ENCODE results near the gene DOC2B. TPM values are rescaled to one million over a fixed set of nuclear protein-coding genes. Genes with fewer than 3 reads are reported as not detected.
"Not testable (repeated sequence)": the region's sequence is repeated elsewhere in the genome, so short reads cannot be mapped to it uniquely, and the experiment has no call there.

DOC2B gene
- total and polyA plus RNA-seq, 5 donors from 2014 or later, result not detected

DNA sequence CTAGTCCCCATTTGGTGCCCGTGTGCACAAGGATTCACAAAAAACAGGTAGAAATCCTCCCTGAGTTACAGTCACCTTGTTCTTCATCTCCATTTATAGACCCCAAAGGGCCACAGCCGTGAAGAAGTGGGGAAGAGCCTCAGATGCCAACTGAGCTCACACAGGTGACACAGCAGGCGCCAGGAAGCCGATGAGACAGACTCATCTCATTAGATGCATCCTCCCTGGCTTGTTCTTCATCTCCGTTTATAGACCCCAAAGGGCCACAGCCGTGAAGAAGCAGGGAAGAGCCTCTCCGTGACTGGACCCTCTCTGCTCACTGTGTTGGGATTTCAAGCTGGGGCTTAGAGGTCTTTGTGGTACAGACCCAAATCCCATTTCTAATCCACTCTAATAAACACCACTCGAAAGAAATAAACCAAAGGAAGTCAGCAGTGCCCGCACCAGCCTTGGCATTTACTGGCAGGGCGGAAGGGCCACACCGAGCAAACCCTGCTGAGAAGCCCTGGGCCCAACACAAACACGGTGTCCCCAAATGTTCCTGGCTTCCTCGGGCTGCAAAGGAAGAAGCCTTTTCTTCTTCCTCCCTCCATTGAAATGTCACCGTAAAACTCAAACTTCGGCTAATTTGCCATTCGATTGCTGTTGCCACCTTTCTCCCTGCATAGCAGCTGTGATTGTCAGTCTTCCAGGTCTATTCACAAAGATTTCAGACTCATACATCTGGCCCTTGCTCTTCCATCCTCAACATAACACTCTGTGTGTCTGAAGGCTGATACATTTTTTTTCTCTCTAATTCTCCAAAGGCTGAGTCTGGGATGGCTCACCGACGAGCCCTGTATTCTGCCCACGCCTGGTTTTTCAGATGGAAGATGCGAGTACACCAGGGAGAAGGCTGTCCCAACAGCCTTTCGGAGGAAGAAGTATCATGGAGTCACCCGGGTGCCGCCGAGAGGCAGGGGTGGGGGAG, 44.9 kb upstream of the DOC2B start:
- Histone ChIP-seq H3K27me3 (ENCODE audit: control insufficient read depth, insufficient read depth, low read length) (no peaks in the 10 kb centered on the region), H3K27ac (ENCODE audit: insufficient read depth, low read length, poor library complexity, severe bottlenecking) (no peak overlapping the region), H3K36me3 (ENCODE audit: control insufficient read depth, insufficient read depth, low read length) (no peaks in the 10 kb centered on the region), H3K9me3 (ENCODE audit: control insufficient read depth in 2 of 2, low read length in 2 of 2) (no peaks in the 10 kb centered on the region), H3K4me3 (ENCODE audit: low read depth, low read length) (no peak overlapping the region), H3K4me1 (ENCODE audit: control insufficient read depth, insufficient read depth, low read length, poor library complexity, severe bottlenecking) (no peaks in the 10 kb centered on the region)
- no peaks in the 10 kb centered on the region for H3K27me3 Mint-ChIP-seq
- no peak overlapping the region for H3K4me3 Mint-ChIP-seq
- H3K9me3 Mint-ChIP-seq, result peaks cover 0 to 2% (median 0%) of the 10 kb centered on the region in 7 donors
- no peak overlapping the region for H3K27ac Mint-ChIP-seq
- no peaks in the 10 kb centered on the region for H3K4me1 Mint-ChIP-seq
- no peaks in the 10 kb centered on the region for H3K36me3 Mint-ChIP-seq
- no peak for ATAC-seq (ENCODE audit: low read depth in 2 of 2)
- no peak for DNase-seq

DNA sequence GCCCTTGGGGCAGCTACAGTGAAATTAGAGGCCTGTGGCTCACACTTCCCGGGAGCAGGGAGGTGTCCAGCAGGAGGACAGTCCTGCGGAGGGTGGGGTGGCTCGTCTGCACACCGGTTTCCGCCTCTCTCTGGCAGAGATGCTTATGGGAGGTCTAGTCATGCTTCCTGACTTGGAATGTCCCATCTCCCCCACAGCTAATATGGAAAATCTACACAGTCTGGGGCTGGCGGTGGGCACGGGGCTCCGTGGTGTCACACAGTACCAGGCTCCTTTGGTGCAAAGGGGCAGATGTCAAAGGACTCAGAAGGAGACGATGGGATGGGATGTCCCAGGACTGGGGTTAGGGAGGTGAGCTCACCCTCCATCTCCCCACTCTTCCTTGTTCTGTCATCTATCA, 44.1 kb upstream of the DOC2B start:
- H3K4me3 Mint-ChIP-seq, result no peak overlapping the region
- Histone ChIP-seq H3K27me3 (ENCODE audit: control insufficient read depth, insufficient read depth, low read length) (no peaks in the 10 kb centered on the region), H3K27ac (ENCODE audit: insufficient read depth, low read length, poor library complexity, severe bottlenecking) (no peak overlapping the region), H3K36me3 (ENCODE audit: control insufficient read depth, insufficient read depth, low read length) (no peaks in the 10 kb centered on the region), H3K4me1 (ENCODE audit: control insufficient read depth, insufficient read depth, low read length, poor library complexity, severe bottlenecking) (no peaks in the 10 kb centered on the region), H3K4me3 (ENCODE audit: low read depth, low read length) (no peak overlapping the region), H3K9me3 (ENCODE audit: control insufficient read depth in 2 of 2, low read length in 2 of 2) (no peaks in the 10 kb centered on the region)
- peaks cover 0 to 2% (median 0%) of the 10 kb centered on the region in 7 donors for H3K9me3 Mint-ChIP-seq
- peak overlapping the region in 1 of 3 donors; percentile 1 for H3K27ac Mint-ChIP-seq
- H3K4me1 Mint-ChIP-seq, result no peaks in the 10 kb centered on the region
- no peak for DNase-seq
- no peaks in the 10 kb centered on the region for H3K27me3 Mint-ChIP-seq
- ATAC-seq (ENCODE audit: low read depth in 2 of 2), result no peak
- no peaks in the 10 kb centered on the region for H3K36me3 Mint-ChIP-seq

DNA sequence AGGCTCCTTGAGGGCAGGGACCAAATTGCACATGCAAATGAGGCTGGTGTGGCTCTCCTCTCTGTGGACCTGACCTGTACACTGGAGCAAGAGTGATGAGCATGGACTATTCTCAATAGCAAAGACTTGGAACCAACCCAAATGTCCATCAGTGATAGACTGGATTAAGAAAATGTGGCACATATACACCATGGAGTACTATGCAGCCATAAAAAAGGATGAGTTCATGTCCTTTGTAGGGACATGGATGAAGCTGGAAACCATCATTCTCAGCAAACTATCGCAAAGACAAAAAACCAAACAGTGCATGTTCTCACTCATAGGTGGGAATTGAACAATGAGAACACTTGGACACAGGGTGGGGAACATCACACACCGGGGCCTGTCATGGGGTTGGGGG, 43.1 kb upstream of the DOC2B start:
- not testable (repeated sequence) for ATAC-seq (ENCODE audit: low read depth in 2 of 2); H3K36me3 Mint-ChIP-seq; H3K4me1 ChIP-seq (ENCODE audit: control insufficient read depth, insufficient read depth, low read length, poor library complexity, severe bottlenecking); H3K9me3 ChIP-seq (ENCODE audit: control insufficient read depth in 2 of 2, low read length in 2 of 2); H3K36me3 ChIP-seq (ENCODE audit: control insufficient read depth, insufficient read depth, low read length); DNase-seq; H3K9me3 Mint-ChIP-seq; H3K4me1 Mint-ChIP-seq; H3K27ac Mint-ChIP-seq; H3K4me3 Mint-ChIP-seq; H3K27me3 ChIP-seq (ENCODE audit: control insufficient read depth, insufficient read depth, low read length); H3K4me3 ChIP-seq (ENCODE audit: low read depth, low read length); H3K27ac ChIP-seq (ENCODE audit: insufficient read depth, low read length, poor library complexity, severe bottlenecking); H3K27me3 Mint-ChIP-seq

DNA sequence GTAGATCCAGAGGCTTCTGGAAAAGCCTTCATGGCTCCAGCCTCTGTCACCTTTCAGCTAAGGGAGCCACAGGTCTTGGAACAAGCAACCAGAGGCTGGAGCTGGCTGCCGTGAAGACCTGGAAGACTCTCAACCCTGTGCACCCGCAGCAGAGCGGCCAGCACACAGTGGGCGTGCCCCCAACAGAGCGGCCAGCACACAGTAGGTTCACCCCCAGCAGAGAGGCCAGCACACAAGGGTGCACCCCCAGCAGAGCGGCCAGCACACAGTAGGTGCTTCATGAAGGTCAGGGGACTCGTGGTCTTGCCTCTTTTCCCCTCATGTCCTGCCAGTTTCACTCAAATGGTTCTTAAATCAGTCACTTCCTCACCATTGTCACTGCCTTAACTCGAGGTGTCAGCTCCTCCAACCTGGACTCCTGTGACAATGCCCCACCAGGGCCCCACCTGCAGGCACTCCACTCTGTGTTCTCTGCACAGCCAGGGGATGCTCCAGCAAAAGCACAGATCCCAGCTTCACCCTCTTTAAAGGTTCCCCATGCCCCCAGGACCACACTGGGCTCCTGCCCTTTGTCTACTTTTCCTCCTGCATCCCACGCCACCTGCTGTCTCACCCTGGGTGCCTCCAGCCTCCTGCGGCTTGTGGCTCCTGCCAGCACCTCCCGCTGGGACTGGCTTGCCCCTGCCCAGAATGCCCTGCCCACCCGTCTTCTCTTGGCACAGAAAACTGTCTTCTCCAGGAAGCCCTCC, 42.4 kb upstream of the DOC2B start:
- H3K27ac Mint-ChIP-seq, result no peak overlapping the region
- no peaks in the 10 kb centered on the region for H3K4me1 Mint-ChIP-seq
- no peak overlapping the region for H3K4me3 Mint-ChIP-seq
- ATAC-seq (ENCODE audit: low read depth in 2 of 2), result no peak
- Histone ChIP-seq H3K4me1 (ENCODE audit: control insufficient read depth, insufficient read depth, low read length, poor library complexity, severe bottlenecking) (no peaks in the 10 kb centered on the region), H3K36me3 (ENCODE audit: control insufficient read depth, insufficient read depth, low read length) (no peaks in the 10 kb centered on the region), H3K4me3 (ENCODE audit: low read depth, low read length) (no peak overlapping the region), H3K9me3 (ENCODE audit: control insufficient read depth in 2 of 2, low read length in 2 of 2) (no peaks in the 10 kb centered on the region), H3K27me3 (ENCODE audit: control insufficient read depth, insufficient read depth, low read length) (no peaks in the 10 kb centered on the region), H3K27ac (ENCODE audit: insufficient read depth, low read length, poor library complexity, severe bottlenecking) (no peak overlapping the region)
- H3K36me3 Mint-ChIP-seq, result no peaks in the 10 kb centered on the region
- no peaks in the 10 kb centered on the region for H3K27me3 Mint-ChIP-seq
- peaks cover 0 to 2% (median 0%) of the 10 kb centered on the region in 7 donors for H3K9me3 Mint-ChIP-seq
- no peak for DNase-seq

GRCh38 chr17:222172-222571, 40.7 kb upstream of the DOC2B start:
- H3K4me3 Mint-ChIP-seq, result no peak overlapping the region
- H3K27me3 Mint-ChIP-seq, result no peaks in the 10 kb centered on the region
- ATAC-seq (ENCODE audit: low read depth in 2 of 2) (no peak), DNase-seq (no peak)
- Histone ChIP-seq H3K27ac (ENCODE audit: insufficient read depth, low read length, poor library complexity, severe bottlenecking) (no peak overlapping the region), H3K4me3 (ENCODE audit: low read depth, low read length) (no peak overlapping the region), H3K36me3 (ENCODE audit: control insufficient read depth, insufficient read depth, low read length) (no peaks in the 10 kb centered on the region), H3K4me1 (ENCODE audit: control insufficient read depth, insufficient read depth, low read length, poor library complexity, severe bottlenecking) (no peaks in the 10 kb centered on the region), H3K9me3 (ENCODE audit: control insufficient read depth in 2 of 2, low read length in 2 of 2) (no peaks in the 10 kb centered on the region), H3K27me3 (ENCODE audit: control insufficient read depth, insufficient read depth, low read length) (no peaks in the 10 kb centered on the region)
- H3K9me3 Mint-ChIP-seq, result peaks cover 0 to 2% (median 0%) of the 10 kb centered on the region in 7 donors
- no peak overlapping the region for H3K27ac Mint-ChIP-seq
- no peaks in the 10 kb centered on the region for H3K4me1 Mint-ChIP-seq
- H3K36me3 Mint-ChIP-seq, result no peaks in the 10 kb centered on the region

DNA sequence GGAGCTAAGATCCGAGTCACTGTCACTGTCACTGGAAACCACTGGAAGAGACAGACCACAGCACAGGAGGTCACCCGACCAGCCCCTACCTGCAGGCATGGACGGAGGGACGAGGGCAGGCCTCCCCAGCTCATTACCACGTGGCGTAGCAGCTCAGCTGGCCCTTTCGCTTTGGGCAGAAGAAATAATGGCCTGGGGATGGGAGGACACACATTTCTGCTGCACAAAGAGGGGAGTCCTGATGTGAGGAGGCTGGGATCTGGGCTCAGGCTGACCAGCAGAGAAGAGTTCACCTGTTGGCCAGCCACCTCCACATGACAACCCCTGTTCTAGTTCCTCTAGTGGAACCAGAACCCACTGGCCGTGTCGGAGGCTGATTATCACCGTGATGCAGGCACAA, 38.2 kb upstream of the DOC2B start:
- no peak for ATAC-seq (ENCODE audit: low read depth in 2 of 2)
- Mint-ChIP-seq H3K27ac (no peak overlapping the region), H3K4me3 (no peak overlapping the region), H3K9me3 (peaks cover 0 to 2% (median 0%) of the 10 kb centered on the region in 7 donors), H3K27me3 (no peaks in the 10 kb centered on the region), H3K4me1 (peaks cover 0 to 9% (median 0%) of the 10 kb centered on the region in 4 donors), H3K36me3 (peaks cover 3% of the 10 kb centered on the region)
- H3K4me1 ChIP-seq (ENCODE audit: control insufficient read depth, insufficient read depth, low read length, poor library complexity, severe bottlenecking), result no peaks in the 10 kb centered on the region
- no peak overlapping the region for H3K27ac ChIP-seq (ENCODE audit: insufficient read depth, low read length, poor library complexity, severe bottlenecking)
- H3K4me3 ChIP-seq (ENCODE audit: low read depth, low read length), result no peak overlapping the region
- no peak for DNase-seq
- no peaks in the 10 kb centered on the region for H3K27me3 ChIP-seq (ENCODE audit: control insufficient read depth, insufficient read depth, low read length)
- H3K36me3 ChIP-seq (ENCODE audit: control insufficient read depth, insufficient read depth, low read length), result no peaks in the 10 kb centered on the region
- H3K9me3 ChIP-seq (ENCODE audit: control insufficient read depth in 2 of 2, low read length in 2 of 2), result no peaks in the 10 kb centered on the region

- H3K27me3 ChIP-seq (ENCODE audit: control insufficient read depth, insufficient read depth, low read length), result no peaks in the 10 kb centered on the region
- ATAC-seq (ENCODE audit: low read depth in 2 of 2), result no peak
- DNase-seq, result no peak
- H3K9me3 ChIP-seq (ENCODE audit: control insufficient read depth in 2 of 2, low read length in 2 of 2), result no peaks in the 10 kb centered on the region
- peaks cover 0 to 2% (median 0%) of the 10 kb centered on the region in 7 donors for H3K9me3 Mint-ChIP-seq
- no peaks in the 10 kb centered on the region for H3K27me3 Mint-ChIP-seq
- H3K27ac Mint-ChIP-seq, result peak overlapping the region in 1 of 3 donors; percentile 9
- H3K27ac ChIP-seq (ENCODE audit: insufficient read depth, low read length, poor library complexity, severe bottlenecking), result no peak overlapping the region
- no peaks in the 10 kb centered on the region for H3K4me1 ChIP-seq (ENCODE audit: control insufficient read depth, insufficient read depth, low read length, poor library complexity, severe bottlenecking)
- no peak overlapping the region for H3K4me3 ChIP-seq (ENCODE audit: low read depth, low read length)
- H3K36me3 Mint-ChIP-seq, result peaks cover 3% of the 10 kb centered on the region
- H3K36me3 ChIP-seq (ENCODE audit: control insufficient read depth, insufficient read depth, low read length), result no peaks in the 10 kb centered on the region
- no peak overlapping the region for H3K4me3 Mint-ChIP-seq
- peaks cover 0 to 9% (median 0%) of the 10 kb centered on the region in 4 donors for H3K4me1 Mint-ChIP-seq
Observed at GRCh38 chr17:218432-219110, 37.1 kb upstream of the DOC2B start.

Data from CD4-positive, CD25-positive, alpha-beta regulatory T cell (primary cell).